Activated CD8-positive, alpha-beta memory T cell treated with anti-CD3 and anti-CD28 coated beads, Interleukin-2, amount 50 U/mL, for 4 hours (primary cell): Measurements from ENCODE around the gene DGKB.

Experiments
- DNase-seq: peaks from one replicate; pipeline ENCODE4 v3.0.0-alpha.2; 2020

The DGKB gene

DNA sequence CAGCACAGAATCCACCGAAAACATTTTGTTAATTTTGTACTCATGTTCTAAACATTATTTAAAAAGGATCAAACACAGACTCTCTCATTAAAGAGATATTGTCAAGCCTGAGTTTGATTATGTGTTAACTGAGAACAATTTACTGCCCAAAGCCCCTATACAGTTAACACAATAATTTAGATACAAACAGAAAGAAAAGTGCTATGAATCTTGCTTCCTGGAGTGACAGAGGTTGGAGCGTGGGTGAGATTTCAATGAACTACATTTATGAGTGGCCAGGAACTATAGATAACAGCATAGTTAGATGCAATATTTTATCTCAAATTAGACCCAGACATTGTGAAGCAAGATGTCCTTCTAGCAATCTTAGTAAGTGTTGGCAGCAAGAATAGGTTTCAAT, 464.2 kb downstream of the DGKB start:
- no peak for DNase-seq

DNA sequence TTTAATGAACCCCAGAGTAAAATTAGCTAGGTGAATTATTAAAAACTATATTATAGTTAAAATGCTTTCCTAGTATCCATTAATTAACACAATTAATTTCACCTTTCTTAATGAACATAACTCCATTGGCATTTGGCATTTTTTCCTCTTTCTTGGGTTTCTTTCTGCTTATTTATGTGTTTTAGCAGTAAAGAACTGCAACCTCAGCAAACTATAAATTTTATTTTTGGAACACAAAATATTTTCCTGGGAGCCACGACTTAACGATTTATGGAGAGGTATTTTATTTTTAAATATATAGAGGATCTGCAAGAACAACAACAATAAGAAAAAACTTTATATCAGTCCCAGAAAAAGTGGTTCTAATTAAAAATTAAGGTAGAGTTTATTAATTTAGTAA, 465.7 kb downstream of the DGKB start:
- no peak for DNase-seq

DNA sequence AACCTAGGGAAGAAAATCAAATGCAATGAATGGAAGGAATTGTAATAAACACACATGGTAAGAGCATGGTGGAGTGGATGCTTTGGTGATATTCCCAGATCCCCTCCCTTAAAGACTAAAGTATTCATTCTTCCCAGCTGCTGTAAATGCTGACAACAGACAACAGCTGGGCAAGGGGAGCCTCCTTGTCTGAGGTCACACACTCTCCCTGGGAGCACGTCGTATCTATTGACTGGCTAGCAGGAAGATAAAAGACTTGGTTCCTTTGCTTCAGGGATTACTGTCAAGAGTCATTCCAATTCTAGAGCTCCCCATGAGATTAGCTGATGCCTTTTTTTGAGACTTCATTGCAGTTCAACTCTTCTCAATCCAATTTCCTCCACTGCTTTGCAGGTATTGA, 469.6 kb downstream of the DGKB start:
- DNase-seq: no peak

DNA sequence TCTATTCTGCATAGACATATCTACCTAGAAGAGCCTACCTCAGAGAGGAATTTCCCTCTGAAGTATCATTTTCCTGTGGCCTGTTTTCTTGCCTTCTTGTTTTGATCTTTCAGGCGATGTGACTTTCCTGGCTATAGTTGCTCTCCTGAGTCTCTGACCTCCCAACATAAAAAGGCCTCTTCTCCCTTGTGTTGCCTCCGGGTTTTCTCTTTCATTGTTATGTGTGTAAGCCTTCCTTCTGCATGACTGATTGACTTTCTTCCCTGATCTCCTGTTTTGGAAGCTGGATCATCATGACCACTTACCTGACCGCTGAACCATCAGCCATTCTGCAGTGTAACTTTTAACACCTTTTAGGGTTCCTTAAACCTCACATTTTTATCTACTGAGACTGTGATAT, 471.6 kb downstream of the DGKB start:
- no peak for DNase-seq

DNA sequence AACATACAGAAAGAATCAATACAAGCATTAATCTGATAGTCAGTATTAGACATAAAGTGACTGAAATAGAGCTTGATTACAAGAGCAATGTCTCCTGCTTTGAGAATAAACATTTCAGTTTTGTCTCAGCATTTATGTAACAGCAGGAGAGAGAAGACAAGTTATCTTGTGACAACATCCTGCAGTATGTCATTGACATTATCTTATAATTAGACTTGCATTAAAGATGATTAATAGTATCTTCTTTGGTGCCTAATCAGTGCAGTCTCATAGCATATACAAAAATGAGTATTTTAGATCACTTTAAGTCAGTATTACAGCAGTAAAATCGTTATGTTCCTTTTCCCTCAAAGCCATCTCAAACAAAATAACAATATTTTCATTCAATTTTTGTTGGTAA, 477.0 kb downstream of the DGKB start:
- no peak for DNase-seq

DNA sequence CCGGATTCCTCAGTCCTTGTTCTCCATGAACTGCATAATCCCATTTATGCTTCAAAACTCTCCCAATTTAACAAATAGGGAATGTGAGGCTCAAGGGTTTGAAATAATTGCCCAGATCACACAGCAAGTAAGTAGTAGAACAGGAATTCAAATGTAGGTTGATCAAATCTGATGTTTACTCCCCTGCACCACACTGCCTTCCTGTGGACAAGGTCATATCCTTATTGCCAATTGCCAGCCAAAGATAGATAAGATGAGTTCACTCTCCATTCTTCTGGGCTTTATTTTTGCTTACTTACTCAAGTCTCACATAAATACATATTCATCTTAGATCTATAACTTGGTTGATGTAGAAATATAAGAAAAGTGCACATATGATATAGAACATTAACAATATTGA, 477.9 kb downstream of the DGKB start:
- DNase-seq: no peak

DNA sequence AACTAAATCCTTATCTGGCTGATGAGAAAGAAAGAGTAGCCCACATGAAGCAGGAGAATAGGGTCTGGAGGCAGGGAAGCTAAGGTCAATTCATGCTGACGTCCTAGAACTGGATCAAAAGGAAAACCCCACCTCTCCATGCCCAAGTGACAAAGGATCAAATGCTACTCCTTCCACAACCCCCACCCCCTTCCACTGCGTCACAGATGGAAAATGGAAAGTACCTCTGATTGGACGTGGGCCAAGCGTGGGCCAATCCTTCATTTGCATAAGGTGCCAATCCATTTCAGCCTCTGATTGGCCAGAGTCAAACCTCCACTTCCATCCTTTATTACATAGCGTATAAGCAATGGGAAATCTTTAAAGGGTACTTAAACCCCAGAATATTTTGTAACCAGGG, 481.8 kb downstream of the DGKB start:
- DNase-seq: no peak

DNA sequence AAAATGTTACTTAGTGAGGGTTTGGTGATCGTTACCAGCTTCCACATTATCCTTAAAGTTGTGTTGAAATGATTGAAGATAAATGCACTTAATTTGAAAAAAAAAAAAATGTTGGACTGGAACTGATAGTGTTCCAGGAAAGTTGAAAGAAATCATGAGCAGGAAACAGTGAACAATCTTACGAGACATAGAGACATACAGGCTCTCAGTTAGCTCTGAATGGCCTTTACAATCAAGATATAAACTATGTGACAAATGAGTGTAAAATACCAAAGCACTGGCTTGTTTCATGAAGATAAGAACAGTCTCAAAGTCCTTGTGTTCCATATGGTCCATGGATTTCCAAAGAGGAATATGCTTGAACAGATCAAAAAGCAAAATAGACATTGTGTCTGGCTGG, 483.0 kb downstream of the DGKB start:
- DNase-seq: no peak

DNA sequence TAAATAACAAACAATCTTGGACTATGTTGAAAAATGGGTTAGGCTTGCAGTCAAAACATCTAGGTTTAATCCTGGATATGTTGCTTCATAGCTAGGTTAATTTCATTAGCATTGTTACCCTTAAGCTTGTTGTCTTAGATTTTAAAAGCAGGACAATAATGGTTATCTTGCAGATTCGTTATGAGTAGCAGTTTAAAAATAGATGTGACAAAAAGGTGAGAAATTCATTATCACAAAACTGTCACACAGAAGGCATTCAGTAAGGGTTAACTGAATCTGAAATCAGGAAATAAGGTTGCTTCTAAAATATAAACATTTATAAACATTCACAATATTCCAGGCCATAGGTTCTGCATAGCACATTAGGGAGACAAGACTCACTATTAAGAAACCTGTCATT, 483.9 kb downstream of the DGKB start:
- no peak for DNase-seq

DNA sequence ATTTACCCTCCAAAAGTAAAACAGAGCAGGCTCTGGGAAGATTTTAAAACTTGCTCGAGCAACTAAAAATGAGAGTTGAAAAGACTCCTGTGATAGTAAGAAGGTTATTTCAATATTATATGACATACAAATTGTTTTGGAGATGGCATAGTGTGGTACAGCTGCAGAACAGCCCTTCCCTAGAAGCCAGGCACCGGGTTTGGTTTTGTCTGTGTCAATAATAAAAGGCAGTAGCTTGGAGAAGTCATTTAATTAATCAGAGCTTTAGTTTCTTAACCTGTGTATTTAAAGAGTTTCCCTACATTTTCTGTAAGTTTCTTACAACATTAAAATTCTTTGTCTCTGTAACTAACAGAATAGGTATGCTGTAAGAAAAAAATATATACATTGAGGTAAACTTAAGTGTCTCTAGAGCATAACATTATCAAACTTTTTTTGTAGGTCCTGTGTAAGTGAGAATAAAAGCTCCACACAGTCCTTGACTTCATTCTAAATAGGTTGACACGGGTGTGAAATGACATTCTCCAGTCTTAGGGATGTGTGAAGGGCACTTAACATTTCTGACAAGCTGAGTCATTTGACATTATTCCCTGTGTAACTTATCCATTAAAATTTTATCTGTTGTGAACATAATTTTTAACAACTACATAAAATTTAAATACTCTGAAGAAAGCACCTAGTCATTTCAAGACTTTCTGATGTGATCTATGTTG, 488.1 kb downstream of the DGKB start:
- no peak for DNase-seq

DNA sequence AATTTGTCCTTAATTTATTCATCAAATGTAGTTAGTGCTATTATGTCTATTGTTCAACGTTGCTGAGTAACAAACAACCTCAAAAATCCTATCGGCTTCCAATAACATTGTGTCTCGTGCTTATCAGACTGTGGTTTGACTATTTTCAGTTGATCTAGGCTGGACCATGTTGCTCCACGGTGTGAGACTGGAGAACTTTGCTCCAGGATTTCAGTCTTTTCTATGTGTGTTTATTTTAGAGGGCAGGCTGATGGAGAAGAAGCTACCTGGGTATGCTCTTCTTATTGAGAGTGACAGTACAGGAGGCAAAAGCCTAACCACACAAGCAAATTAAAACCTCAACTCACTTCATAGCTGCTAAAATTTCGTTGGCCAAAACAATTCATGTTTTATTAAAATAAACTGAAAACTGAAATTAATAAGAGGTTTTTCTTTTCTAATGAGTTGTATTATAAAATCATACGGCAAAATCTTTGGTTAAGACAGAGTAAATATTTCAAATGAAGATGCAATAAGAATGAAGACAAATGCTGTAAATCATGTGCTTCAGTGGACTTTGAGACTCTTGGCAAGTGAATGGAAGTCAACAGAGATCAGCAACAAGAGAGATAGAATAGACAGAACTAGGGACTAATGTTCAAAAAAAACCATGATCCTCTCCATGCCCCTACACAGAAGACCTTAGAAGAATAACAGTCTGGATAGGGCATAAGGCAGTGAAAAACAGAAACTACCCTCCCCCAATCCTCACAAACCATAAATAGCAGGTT, 495.1 kb downstream of the DGKB start:
- no peak for DNase-seq

DNA sequence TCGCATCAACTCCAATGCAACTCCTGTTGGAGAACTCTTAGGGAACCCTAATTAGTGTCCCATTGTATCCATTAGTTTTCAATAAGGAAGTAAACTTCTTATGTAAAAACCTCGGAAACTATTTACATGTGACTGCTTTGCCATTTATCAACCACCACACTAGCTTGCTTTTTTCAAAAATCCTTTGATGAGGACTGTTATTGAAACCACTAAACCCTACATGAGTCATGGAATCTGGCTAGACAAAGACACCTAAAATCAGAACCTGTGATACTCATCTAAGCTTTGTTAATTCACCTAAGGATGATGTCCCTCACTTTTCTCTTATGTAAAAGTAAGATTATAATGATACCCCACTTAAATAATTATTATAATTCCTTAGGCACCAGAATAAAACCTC, 499.0 kb downstream of the DGKB start:
- DNase-seq: no peak

DNA sequence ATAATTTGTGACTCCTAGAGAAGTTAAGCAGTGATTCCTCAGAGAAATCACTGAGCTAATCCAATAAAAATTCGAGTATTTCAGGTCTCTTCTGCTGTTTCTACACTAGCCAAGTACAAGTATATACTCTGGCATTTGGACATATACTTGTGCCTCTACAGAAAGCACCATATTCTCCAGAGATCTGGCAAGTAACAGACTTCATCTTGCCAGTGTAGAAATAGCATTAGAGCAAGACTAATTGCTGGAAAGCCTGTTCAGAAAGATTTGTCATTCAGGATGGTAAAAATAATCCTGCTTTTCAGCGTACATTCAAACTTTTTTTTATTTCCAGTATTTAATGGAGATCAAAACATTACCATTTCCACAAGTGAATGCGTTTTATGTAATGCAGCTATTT, 502.3 kb downstream of the DGKB start:
- DNase-seq: no peak

DNA sequence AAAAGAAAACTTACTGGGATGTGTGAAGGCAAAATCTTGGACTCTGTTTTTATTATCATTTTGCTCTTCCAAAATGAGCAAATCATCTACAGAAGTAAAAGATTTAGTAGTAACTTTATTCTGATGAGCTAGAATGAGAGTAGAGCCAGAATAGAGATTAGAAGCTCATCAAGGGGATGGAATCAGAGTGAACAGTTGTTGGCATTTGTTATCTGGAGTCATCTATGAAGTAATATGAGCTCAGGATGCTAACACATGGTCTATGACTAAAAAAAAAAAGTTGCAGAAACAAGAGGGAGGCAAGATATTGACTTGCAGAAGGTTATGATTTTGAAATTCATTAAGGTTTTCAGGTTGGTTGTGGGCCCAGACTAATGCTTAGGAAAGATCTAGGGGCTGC, 504.0 kb downstream of the DGKB start:
- DNase-seq: no peak

DNA sequence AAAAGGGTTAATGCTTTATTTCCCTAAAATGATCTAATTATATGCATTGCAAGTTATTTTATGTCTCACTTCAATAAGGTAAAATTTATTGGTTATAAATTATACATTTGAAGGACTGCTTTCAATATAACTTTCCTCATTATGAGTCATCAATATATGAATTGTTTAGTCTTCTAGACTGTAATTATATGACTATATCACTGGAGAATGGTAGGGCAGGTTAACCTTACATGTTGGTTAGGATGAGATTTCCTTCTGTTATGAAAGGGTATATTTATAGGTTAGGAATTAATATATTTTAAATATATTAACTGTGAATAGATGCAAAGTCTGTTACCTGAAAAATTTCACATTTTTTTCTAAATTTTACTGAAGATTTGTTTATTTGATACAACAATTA, 506.7 kb downstream of the DGKB start:
- no peak for DNase-seq

DNA sequence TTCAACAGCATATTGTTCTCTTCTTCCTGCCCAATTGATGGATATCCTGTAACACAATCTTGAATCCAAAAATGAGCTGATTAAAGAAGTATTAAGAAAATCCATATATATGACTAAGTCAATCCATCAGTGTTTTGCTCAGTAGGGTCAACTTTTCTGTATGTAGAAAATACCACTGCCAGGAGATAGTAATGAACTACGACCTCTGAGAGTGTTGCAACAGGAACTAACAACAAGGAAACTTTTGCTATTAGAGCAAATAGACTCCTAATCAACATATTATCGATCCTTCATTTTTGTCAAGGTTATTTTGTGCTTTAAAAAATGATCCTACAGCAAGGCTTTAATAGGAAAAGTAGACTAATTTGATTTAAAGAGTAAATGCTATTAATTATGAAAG, 507.8 kb downstream of the DGKB start:
- no peak for DNase-seq

DNA sequence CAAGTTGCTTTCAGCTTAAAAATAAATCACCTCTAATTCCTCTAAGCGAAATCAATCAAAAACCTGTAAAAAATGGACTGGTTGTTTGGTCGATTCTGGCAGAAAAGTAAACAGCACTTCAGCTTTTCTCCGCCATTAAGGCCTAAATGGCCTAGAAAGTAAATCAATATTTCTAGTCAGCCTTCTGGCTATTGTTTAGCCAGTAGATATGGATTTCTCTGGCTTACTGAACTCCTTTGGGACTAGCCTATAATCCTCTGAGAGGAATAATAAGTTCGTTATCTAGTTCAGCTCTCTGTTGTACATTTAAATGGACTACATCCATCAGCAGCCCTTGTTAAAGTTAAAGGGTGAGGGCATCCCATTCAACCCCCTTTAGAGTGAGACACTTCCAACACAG, 513.0 kb downstream of the DGKB start:
- no peak for DNase-seq

DNA sequence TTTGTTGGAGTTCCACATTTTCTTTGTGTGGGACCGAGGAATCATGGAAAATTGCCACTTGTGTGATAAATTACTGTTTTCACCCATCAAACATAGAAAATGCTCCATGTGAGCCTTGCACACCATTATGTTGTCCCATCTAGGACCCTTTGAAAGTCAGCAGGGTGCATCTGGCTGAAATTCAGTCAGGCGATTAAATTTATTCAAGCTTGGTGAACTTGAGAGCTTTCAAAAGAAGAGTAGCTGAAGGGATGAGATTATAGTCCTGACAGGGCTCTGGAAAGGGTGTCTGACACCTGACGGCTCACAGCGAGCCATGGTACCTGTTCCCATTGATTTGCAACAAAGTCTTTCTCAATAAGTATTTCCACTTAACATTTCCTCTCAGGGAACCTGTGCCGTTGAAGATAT, 513.4 kb downstream of the DGKB start:
- no peak for DNase-seq

DNA sequence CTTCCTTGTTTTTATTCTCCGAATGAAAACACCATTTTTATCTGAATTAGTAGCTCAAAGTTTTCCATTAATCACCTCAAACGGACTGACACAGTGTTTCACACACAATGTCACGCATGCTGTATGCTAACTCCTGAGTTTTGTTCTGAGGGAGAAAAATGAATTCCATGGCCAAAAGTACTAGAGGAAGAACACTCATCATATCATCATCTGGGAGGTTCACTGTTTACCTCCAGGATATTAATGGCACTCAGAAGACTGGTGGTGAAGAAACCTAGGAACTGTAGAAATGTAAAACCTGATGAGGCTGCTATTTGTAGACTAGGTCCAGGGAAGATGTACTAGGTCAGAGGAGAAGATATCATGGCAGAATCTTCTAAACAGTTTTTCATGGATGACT, 517.5 kb downstream of the DGKB start:
- no peak for DNase-seq

DNA sequence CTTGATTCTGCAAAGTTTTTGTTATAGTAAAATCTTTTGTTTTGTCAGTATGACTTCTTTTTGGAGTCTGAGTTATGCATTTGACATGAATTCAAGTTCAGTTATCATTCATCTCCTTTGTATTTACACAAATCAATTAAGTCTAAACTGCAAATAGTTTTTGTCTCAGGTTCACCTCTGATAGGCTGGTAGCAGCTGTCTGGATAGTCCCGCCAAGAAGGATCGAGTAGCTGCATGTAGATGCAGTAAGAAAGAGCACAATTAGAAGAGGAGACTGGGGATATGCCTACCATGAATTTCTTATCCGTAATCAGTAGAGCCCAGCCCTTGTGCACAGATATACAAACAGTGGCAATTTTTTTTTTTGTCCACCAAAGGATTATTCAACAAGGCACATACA, 520.6 kb downstream of the DGKB start:
- DNase-seq: no peak

DNA sequence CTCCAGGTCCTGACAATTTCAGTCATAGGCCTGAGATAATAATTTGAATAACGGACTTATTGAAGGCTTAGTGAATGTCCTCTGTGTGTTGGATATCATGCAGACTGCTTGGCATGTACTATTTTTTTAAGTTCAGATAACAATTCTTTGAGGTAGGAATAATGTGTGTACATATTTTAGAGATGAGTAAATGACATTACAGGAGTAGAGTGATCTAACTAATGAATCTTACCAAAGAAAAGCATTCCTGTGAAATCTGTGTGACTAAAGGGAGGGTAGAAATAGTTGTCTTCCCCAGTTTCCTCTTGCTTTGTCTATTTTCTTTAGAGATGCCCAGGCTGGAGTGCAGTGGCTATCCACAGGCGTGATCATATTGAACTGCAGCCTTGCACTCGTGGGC, 521.2 kb downstream of the DGKB start:
- no peak for DNase-seq

DNA sequence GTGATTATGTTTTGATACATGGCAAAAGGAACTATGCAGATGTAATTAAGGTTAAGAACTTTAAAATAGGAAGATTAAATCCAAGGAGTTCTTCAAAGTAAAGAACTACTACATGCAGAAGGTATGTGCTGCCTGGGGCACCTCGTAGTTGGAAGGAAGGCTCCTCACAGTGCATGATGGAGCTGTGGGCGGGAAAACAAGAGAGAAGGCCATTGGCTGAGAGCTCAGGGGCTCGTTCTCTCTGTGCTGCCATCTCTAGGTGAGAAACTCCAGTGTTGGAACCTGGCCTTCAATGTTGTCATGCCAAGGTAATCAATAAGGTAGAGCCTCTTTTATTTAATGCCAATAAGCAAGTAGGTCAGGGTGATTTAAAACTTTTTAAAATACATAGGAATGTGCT, 521.7 kb downstream of the DGKB start:
- no peak for DNase-seq

DNA sequence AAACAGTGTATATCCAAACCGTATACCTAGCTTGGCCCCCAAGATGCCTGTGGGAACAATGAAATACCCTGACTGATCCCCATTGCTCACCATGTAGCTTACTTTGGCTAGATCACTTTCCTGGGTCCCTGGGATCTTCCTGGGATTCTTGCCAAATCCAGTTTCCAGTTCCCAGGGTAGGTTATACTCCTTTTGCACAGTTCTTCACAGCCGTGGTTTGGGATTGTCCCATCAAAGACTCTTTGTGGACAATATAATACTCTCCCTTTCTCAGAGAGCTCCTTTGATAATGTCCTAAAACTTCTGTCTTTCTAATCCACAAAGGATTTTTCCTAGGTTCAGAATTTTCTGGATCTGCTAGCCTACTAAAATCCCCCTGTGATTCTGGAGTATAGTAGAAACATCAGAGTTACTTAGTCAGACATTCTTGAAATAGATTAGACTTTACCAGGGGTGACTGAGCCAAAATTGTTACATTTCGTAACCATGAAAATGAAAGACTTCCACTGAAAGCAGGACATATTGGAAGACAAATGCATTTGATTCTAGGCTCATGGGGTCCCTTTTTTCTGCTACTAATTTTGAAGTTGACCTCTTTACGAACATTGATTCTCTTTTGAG, 524.8 kb downstream of the DGKB start:
- no peak for DNase-seq

DNA sequence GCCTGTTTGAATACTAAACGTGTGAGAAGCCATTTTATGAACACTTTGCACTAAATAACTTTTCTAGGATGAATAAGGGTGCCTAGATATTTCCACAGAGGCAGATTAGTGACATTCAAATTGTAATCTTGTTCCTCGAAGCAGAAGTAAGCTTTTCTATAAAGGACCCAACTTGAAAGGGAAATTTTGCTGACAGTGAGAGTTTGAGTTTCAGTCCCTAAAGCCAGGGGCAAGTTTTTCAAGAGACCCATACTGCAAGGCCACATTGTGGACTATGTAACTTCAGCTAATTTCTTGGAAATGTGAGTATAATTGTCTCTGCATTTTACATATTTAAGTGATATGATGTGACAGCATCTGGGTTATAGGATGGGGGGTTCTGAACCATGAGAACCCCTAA, 525.8 kb downstream of the DGKB start:
- DNase-seq: no peak

DNA sequence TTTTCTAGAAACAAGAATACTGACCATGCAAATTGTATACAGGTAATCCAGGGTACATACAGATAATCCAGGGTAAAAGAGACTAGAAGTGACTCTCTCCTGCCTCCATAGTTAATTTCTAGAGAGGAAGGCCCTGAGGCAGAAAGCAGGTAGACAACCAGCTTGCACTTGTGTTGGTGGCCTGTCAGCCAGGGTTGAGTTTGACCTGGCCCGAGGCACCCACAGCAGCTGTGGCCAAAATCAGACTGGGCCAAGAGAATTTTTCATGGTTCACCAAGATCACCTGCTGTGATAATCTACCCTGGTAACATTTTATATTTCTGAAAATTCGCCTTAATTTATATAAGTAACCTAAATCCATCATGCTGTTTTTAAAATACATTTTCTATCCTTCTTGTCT, 526.6 kb downstream of the DGKB start:
- no peak for DNase-seq
